GM12891 (cell line): ENCODE results near the gene KLK14.

Experiments
- PAX5 ChIP-seq: IDR thresholded peaks from 2 replicates; pipeline ENCODE4 v1.6.1; 2011; ENCODE audit warnings: low read length, moderate library complexity, mild to moderate bottlenecking; ENCODE audit not compliant: insufficient read depth, severe bottlenecking
- POLR2A ChIP-seq: IDR thresholded peaks from 2 replicates; pipeline ENCODE4 v1.6.1; 2011; ENCODE audit warnings: low read depth, low read length, control low read depth
- POLR2AphosphoS5 ChIP-seq: IDR thresholded peaks from 2 replicates; pipeline ENCODE4 v1.6.1; 2011; ENCODE audit warnings: low read depth, low read length, control low read depth
- POU2F2 ChIP-seq: IDR thresholded peaks from 2 replicates; pipeline ENCODE4 v1.6.1; 2011; ENCODE audit warnings: low read depth, mild to moderate bottlenecking, control low read depth, low read length, moderate library complexity
- SPI1 ChIP-seq: IDR thresholded peaks from 2 replicates; pipeline ENCODE4 v1.6.1; 2011; ENCODE audit warnings: low read depth, low read length, control low read depth
- TAF1 ChIP-seq: IDR thresholded peaks from 2 replicates; pipeline ENCODE4 v1.6.1; 2011; ENCODE audit warnings: low read depth, low read length, control low read depth

- no peak for TF ChIP-seq SPI1
- no peak for TF ChIP-seq POLR2AphosphoS5
- no peak for TF ChIP-seq POLR2A
- TF ChIP-seq TAF1: no peak
- no peak for TF ChIP-seq POU2F2
- TF ChIP-seq PAX5: no peak
Measured at GRCh38 chr19:51093101-51093500, 10.4 kb upstream of the KLK14 start.
